ENCODE measurements around the gene CES1. TPM values are rescaled to one million over a fixed set of nuclear protein-coding genes. Genes with fewer than 3 reads are reported as not detected.
A peak's percentile ranks its signal among the peaks of the same experiment; 100 is the strongest.
"Not testable (repeated sequence)": the region's sequence is repeated elsewhere in the genome, so short reads cannot be mapped to it uniquely, and the experiment has no call there.

The CES1 gene
- total and polyA plus RNA-seq, 10 donors = 9.1 to 142 (median 27.1) TPM

GRCh38 chr16:55836158-55836611, 3.3 kb upstream of the CES1 start:
- Histone ChIP-seq H3K27ac (peak overlapping the region in 4 of 8 donors; percentile 21 to 51 (median 46)), H3K36me3 (no peaks in the 10 kb centered on the region), H3K9me3 (no peaks in the 10 kb centered on the region), H3K27me3 (replicated peaks in 1 of 7) (peaks cover 0 to 7% (median 0%) of the 10 kb centered on the region in 7 donors), H3K4me3 (no peak overlapping the region), H3K4me1 (peaks cover 0 to 6% (median 1%) of the 10 kb centered on the region in 6 donors)
- DNase-seq = no peak
- intact Hi-C loops (cut with DNase I; ENCODE audit: low total_unique reads) = no loop called here
- TF ChIP-seq CTCF (IDR thresholded peaks at IDR 0.05 in 8 of 11, conservative IDR thresholded peaks at IDR 0.05 in 3 of 11) (no peak), POLR2AphosphoS5 (IDR thresholded peaks at IDR 0.05) (no peak), POLR2A (IDR thresholded peaks at IDR 0.05) (no peak)
- 65 to 90% (median 72%) methylated on average over 4 of the region's 4 CpGs for WGBS, 5 donors

GRCh38 chr16:55835581-55835980, 2.7 kb upstream of the CES1 start:
- WGBS, 5 donors = 8 to 43% (median 11%) methylated on average over 1 of the region's 1 CpG
- no peaks in the 10 kb centered on the region for H3K9me3 ChIP-seq
- H3K36me3 ChIP-seq = no peaks in the 10 kb centered on the region
- peaks cover 0 to 7% (median 0%) of the 10 kb centered on the region in 7 donors for H3K27me3 ChIP-seq (replicated peaks in 1 of 7)
- intact Hi-C loops (cut with DNase I; ENCODE audit: low total_unique reads) = no loop called here
- TF ChIP-seq POLR2A (IDR thresholded peaks at IDR 0.05) (no peak), CTCF (IDR thresholded peaks at IDR 0.05 in 8 of 11, conservative IDR thresholded peaks at IDR 0.05 in 3 of 11) (no peak), POLR2AphosphoS5 (IDR thresholded peaks at IDR 0.05) (no peak)
- peak overlapping the region in 4 of 8 donors; percentile 21 to 51 (median 46) for H3K27ac ChIP-seq
- no peak for DNase-seq
- no peak overlapping the region for H3K4me3 ChIP-seq
- H3K4me1 ChIP-seq = peaks cover 0 to 6% (median 1%) of the 10 kb centered on the region in 6 donors

- DNase-seq; H3K36me3 ChIP-seq; H3K27me3 ChIP-seq (replicated peaks in 1 of 7); H3K9me3 ChIP-seq; H3K4me1 ChIP-seq; intact Hi-C loops (cut with DNase I; ENCODE audit: low total_unique reads); H3K4me3 ChIP-seq: not testable (repeated sequence)
- WGBS, 5 donors = 81 to 88% (median 85%) methylated on average over 3 of the region's 3 CpGs
- peak overlapping the region in 2 of 8 donors; percentile 43 to 51 for H3K27ac ChIP-seq
Measured at GRCh38 chr16:55835173-55835572, 2.3 kb upstream of the CES1 start.

GRCh38 chr16:55834049-55834448, 1.2 kb upstream of the CES1 start:
- Histone ChIP-seq H3K27ac (no peak overlapping the region), H3K4me3 (no peak overlapping the region), H3K4me1 (peaks cover 0 to 6% (median 1%) of the 10 kb centered on the region in 6 donors), H3K27me3 (replicated peaks in 1 of 7) (peaks cover 0 to 7% (median 0%) of the 10 kb centered on the region in 7 donors), H3K9me3 (no peaks in the 10 kb centered on the region), H3K36me3 (no peaks in the 10 kb centered on the region)
- no peak for DNase-seq
- 60 to 71% (median 67%) methylated on average over 7 of the region's 7 CpGs for WGBS, 5 donors
- intact Hi-C loops (cut with DNase I; ENCODE audit: low total_unique reads) = no loop called here
- TF ChIP-seq POLR2AphosphoS5 (IDR thresholded peaks at IDR 0.05) (no peak), POLR2A (IDR thresholded peaks at IDR 0.05) (no peak), CTCF (IDR thresholded peaks at IDR 0.05 in 8 of 11, conservative IDR thresholded peaks at IDR 0.05 in 3 of 11) (no peak)

- DNase-seq = no peak
- Histone ChIP-seq H3K9me3 (no peaks in the 10 kb centered on the region), H3K4me3 (peak overlapping the region in 1 of 8 donors; percentile 18), H3K27ac (peak overlapping the region in 3 of 8 donors; percentile 14 to 64 (median 31)), H3K27me3 (replicated peaks in 1 of 7) (peaks cover 0 to 7% (median 0%) of the 10 kb centered on the region in 7 donors), H3K36me3 (no peaks in the 10 kb centered on the region), H3K4me1 (peaks cover 0 to 6% (median 0%) of the 10 kb centered on the region in 6 donors)
- WGBS, 5 donors = 85 to 94% (median 91%) methylated on average over 17 of the region's 17 CpGs
- intact Hi-C loops (cut with DNase I; ENCODE audit: low total_unique reads) = no loop called here
- TF ChIP-seq CTCF (IDR thresholded peaks at IDR 0.05 in 8 of 11, conservative IDR thresholded peaks at IDR 0.05 in 3 of 11) = no peak
Measured at GRCh38 chr16:55832425-55832772, 497 bp downstream of the CES1 start.
